Measurements from ENCODE around the gene CCL19.

DNA sequence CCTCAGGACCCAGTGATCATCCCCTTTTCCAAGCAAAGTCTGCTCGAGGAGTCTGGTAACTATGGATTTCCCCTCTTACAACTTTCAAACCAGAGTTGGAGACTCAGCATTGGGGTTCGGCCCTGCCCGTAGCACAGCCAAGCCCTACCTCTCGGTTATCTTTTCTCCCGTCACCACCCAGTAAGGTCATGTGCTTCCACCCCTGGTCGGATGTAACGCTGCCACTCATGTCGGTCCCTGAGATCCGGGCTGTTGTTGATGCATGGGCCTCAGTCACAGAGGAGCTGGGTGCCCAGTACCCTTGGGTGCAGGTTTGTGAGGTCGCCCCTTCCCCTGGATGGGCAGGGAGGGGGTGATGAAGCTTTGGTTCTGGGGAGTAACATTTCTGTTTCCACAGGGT is 43.4 kb downstream of the CCL19 start:
- TF ChIP-seq CTCF (IDR thresholded peaks at IDR 0.05) (no peak), POLR2A (IDR thresholded peaks at IDR 0.05) (no peak)

All from thyroid gland (tissue), 4 donors.